ENCODE measurements around the gene CYP8B1.
A peak's percentile ranks its signal among the peaks of the same experiment; 100 is the strongest.
"Not testable (repeated sequence)": the region's sequence is repeated elsewhere in the genome, so short reads cannot be mapped to it uniquely, and the experiment has no call there.

The CYP8B1 gene

GRCh38 chr3:42883251-42883930 lies 7.7 kb upstream of the CYP8B1 start:
- not testable (repeated sequence) for DNase-seq

- DNase-seq = peak; percentile 78
Observed at GRCh38 chr3:42880601-42881451, 5.1 kb upstream of the CYP8B1 start.

- DNase-seq = no peak
Observed at GRCh38 chr3:42880183-42880582, 4.5 kb upstream of the CYP8B1 start.

GRCh38 chr3:42877881-42878280 lies 2.2 kb upstream of the CYP8B1 start:
- no peak for DNase-seq

- DNase-seq = no peak
Observed at GRCh38 chr3:42876940-42877720, 1.5 kb upstream of the CYP8B1 start.

- DNase-seq = no peak
Observed at GRCh38 chr3:42876401-42876800, 722 bp upstream of the CYP8B1 start.

GRCh38 chr3:42874749-42875148 lies 930 bp downstream of the CYP8B1 start:
- no peak for DNase-seq

GRCh38 chr3:42873221-42873982 lies 2.3 kb downstream of the CYP8B1 start:
- no peak for DNase-seq

GRCh38 chr3:42872718-42873117 lies 3.0 kb downstream of the CYP8B1 start:
- no peak for DNase-seq

GRCh38 chr3:42871592-42872196 lies 4.0 kb downstream of the CYP8B1 start:
- DNase-seq = no peak

GRCh38 chr3:42868841-42869240 lies 6.8 kb downstream of the CYP8B1 start:
- no peak for DNase-seq

GRCh38 chr3:42867138-42867537 lies 8.5 kb downstream of the CYP8B1 start:
- DNase-seq = no peak

- no peak for DNase-seq
Observed at GRCh38 chr3:42865256-42865655, 10.4 kb downstream of the CYP8B1 start.

GRCh38 chr3:42864321-42864950 lies 11.2 kb downstream of the CYP8B1 start:
- DNase-seq = no peak

GRCh38 chr3:42856544-42856943 lies 19.1 kb downstream of the CYP8B1 start:
- no peak for DNase-seq

- DNase-seq = no peak
Observed at GRCh38 chr3:42855547-42856380, 19.9 kb downstream of the CYP8B1 start.

GRCh38 chr3:42855219-42855546 lies 20.5 kb downstream of the CYP8B1 start:
- no peak for DNase-seq

- no peak for DNase-seq
Observed at GRCh38 chr3:42853739-42854302, 21.9 kb downstream of the CYP8B1 start.

- no peak for DNase-seq
Observed at GRCh38 chr3:42853056-42853455, 22.6 kb downstream of the CYP8B1 start.

GRCh38 chr3:42852441-42852840 lies 23.2 kb downstream of the CYP8B1 start:
- DNase-seq = no peak
